Measurements from ENCODE around the gene PRIMPOL.

GRCh38 chr4:184688005-184688404 lies 38.5 kb downstream of the PRIMPOL start:
- TF ChIP-seq CTCF (IDR thresholded peaks at IDR 0.05; ENCODE audit: low read depth, low read length): no peak
- TF ChIP-seq EZH2phosphoT487 (IDR thresholded peaks at IDR 0.05; ENCODE audit: low read depth): no peak
